Ecto neural progenitor cell (in vitro differentiated cells): ENCODE results near the gene TAF6.

Experiments
- DNase-seq: peaks from one replicate; pipeline ENCODE4 v3.0.0-alpha.2; 2018; ENCODE audit warnings: low spot score

TAF6 gene

GRCh38 chr7:100093498-100093897 lies 25.7 kb downstream of the TAF6 start:
- DNase-seq, result no peak

DNA sequence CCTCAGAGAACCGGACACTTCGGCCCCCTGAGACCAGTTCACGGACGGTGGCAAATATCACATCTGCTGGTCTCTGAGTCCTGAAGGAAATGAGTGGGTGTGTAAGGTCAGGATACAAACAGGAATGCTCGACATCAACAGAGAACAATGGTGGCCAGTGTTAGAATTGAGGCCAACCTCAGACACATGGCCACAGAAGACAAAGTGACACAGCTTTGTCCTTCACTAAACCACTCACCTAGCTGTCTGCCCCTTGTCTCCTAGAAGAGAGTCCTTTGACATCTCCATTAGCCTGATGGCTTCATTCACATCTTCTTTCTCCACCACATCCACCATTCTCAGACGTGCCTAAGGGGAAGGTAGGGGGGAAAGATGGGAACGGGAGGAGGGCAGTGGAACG lies 26.1 kb downstream of the TAF6 start:
- no peak for DNase-seq

DNA sequence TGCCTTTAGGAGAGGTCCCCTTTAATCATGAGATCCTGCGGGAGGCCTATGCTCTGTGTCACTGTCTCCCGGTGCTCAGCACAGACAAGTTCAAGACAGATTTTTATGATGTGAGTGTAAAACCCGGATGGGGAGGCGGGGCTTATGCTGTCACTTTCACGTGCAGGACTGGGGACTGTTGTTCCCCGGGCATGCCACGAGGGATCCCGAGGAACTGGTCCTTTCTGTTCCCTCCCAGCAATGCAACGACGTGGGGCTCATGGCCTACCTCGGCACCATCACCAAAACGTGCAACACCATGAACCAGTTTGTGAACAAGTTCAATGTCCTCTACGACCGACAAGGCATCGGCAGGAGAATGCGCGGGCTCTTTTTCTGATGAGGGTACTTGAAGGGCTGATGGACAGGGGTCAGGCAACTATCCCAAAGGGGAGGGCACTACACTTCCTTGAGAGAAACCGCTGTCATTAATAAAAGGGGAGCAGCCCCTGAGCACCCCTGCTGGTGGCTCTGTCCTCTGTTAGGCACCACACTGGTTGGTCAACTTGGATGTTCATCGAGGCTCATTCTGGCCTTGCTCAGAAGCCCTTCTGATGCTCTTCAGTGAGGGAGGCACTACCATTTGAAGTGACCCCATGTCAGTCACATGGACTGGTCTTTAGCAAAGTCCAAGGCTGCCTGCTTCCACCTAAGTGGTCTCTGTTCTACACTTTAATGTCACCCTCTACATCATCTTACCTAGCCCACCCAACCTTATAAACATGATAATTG lies 27.6 kb downstream of the TAF6 start:
- no peak for DNase-seq

DNA sequence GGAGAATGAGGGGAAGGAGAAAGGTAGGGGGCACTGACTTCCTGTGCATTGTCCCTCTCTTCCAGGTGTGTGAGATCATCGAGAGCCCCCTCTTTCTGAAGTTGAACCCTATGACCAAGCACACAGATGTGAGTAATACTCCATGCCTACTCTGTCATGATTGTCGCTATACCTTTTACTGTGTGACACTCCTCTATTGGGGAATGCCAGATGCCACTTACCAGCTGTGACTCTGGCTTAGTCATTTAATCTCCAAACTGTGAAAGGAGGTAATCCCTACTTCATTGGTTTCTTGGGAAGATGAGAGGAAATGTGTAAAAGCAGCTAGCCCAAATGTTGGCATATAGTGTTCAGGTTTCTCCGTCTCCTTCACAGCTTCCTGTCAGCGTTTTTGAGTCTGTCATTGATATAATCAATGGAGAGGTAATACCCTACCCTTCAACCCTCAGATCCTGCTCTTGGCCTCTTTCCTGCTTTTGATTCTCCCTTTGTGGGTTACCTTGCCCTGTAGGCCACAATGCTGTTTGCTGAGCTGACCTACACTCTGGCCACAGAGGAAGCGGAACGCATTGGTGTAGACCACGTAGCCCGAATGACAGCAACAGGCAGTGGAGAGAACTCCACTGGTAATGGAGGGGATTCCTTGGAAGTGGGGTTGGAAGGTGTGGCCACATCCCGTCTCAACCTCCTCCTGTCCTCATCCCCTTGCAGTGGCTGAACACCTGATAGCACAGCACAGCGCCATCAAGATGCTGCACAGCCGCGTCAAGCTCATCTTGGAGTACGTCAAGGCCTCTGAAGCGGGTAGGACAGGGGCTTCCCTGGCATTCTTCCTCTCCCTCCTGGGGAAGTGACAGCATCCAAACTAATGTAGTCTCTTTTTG lies 28.4 kb downstream of the TAF6 start:
- no peak for DNase-seq

- no peak for DNase-seq
These were observed 29.5 kb downstream of the TAF6 start for GRCh38 chr7:100089458-100090196.

- DNase-seq, result peak; percentile 92
These were observed 30.3 kb downstream of the TAF6 start, which contains the start of gene COPS6 for GRCh38 chr7:100088621-100089457. COPS6 (plus strand) TSS chr7:100088969; CDS start chr7:100088991, 22 bp downstream.

- no peak for DNase-seq
These were observed 31.0 kb downstream of the TAF6 start for GRCh38 chr7:100088095-100088620.

GRCh38 chr7:100087055-100087750 lies 32.0 kb downstream of the TAF6 start:
- DNase-seq, result no peak

- no peak for DNase-seq
These were observed 33.6 kb downstream of the TAF6 start for GRCh38 chr7:100085515-100085914.

- no peak for DNase-seq
These were observed 36.2 kb downstream of the TAF6 start for GRCh38 chr7:100082978-100083377.

GRCh38 chr7:100081535-100082102 lies 37.5 kb downstream of the TAF6 start, which contains the start of gene ZNF3:
ZNF3 (minus strand) TSS chr7:100081723; CDS start chr7:100077357, 4,366 bp downstream.
- DNase-seq, result peak; percentile 98

GRCh38 chr7:100080907-100081534 lies 38.1 kb downstream of the TAF6 start:
- DNase-seq, result no peak

DNA sequence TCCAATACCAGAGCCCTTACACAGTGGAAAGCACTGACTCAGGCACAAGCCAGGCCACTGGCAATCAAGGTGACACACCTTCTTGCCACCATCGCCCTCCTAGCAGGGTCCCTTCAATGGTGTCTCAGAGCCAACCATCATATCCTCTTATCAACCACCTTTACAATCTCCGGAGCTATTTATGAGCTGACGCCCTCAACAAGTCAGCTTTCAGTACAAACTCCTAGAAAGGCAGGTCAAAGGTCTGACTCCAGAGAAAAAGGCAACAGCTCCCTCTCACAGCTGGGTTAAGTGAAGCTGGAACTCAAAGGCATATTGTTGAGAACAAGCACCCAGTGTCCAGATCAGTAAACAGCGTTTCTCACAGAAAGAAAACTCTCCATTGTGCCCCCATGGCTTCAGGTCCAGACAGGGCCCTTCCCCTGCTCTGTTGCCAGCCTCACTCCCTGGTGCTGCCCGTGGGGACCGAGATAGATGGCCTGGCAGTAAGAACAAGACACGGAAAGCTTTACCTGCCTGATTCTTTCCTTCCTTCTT lies 40.1 kb downstream of the TAF6 start:
- DNase-seq, result no peak

GRCh38 chr7:100077205-100077604 lies 42.0 kb downstream of the TAF6 start:
- DNase-seq, result no peak

- no peak for DNase-seq
These were observed 43.7 kb downstream of the TAF6 start for GRCh38 chr7:100075418-100075817.

DNA sequence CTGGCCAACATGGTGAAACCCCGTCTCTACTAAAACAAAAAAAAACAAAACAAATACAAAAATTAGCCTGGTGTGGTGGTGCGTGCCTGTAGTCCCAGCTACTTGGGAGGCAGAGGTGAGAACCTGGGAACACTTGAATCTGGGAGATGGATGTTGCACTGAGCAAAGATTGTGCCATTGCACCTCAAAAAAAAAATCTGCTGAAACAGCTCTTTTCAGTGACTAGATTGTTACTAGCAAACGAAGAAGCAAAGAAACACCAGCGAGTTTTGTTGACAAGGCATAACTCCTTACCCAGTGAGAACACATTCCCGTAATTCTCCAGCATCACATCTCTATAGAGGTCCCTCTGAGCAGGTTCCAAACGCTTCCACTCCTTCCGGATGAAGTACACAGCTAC lies 44.3 kb downstream of the TAF6 start:
- DNase-seq, result no peak

- DNase-seq, result no peak
These were observed 46.7 kb downstream of the TAF6 start for GRCh38 chr7:100072462-100072861.

DNA sequence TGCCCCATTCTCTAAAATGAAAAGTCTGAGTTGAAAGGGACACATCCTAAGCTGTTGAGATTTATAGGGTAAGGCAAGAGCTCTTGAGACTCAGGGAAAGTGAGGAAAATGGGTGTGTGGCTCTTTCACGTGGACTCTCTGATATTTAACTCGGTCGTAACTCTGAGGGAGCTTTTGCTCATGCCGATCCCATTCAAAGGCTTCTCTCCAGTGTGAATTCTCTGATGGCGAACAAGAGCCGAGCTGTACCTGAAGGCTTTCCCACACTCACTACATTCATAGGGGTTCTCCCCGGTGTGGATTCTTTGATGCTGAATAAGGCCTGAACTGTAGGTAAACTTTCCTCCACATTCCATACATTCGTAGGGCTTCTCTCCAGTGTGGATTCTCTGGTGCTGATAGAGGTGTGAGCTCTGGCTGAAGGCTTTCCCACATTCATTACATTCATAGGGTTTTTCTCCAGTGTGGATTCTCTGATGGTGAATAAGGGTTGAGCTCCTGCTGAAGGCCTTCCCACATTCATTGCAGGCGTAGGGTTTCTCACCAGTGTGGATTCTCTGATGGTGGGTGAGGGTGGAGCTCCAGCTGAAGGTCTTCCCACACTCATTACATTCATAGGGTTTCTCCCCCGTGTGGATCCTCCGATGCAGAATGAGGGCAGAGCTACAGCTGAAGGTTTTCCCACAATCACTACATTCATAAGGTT lies 48.0 kb downstream of the TAF6 start:
- DNase-seq, result no peak

- DNase-seq, result no peak
These were observed 49.2 kb downstream of the TAF6 start for GRCh38 chr7:100069991-100070390.
